Neural cell (in vitro differentiated cells): ENCODE results near the gene NPAS3. TPM values are rescaled to one million over a fixed set of nuclear protein-coding genes. Genes with fewer than 3 reads are reported as not detected.

ENCODE experiments used
- H2AFZ ChIP-seq: fragments of 200-600, 300-800 bp; sonication (generic), shearing (Covaris generic); 2 replicates; pipeline ENCODE4 v1.6.0; 2014; ENCODE audit warnings: low read depth, mild to moderate bottlenecking, antibody characterized with exemption, low read length, moderate library complexity
- H3F3A ChIP-seq: fragments of 200-600 bp; shearing (Covaris generic); 2 replicates; pipeline ENCODE4 v1.6.1; 2016; ENCODE audit warnings: mild to moderate bottlenecking, moderate library complexity, mixed read lengths, antibody characterized with exemption, low read length; ENCODE audit not compliant: insufficient read depth, poor library complexity, severe bottlenecking
- H3K27ac ChIP-seq: fragments of 200-600, 300-800 bp; sonication (generic), shearing (Covaris generic); 2 replicates; pipeline ENCODE4 v1.5.1; 2014; ENCODE audit warnings: mild to moderate bottlenecking, low read length, moderate library complexity
- H3K27me3 ChIP-seq: fragments of 300-800, 200-600 bp; sonication (generic), shearing (Covaris generic); 2 replicates; pipeline ENCODE4 v1.6.0; 2014; ENCODE audit warnings: mild to moderate bottlenecking, low read depth, low read length, moderate library complexity; ENCODE audit not compliant: insufficient read depth
- H3K36me3 ChIP-seq: fragments of 300-800, 200-600 bp; sonication (generic), shearing (Covaris generic); 2 replicates; pipeline ENCODE4 v1.5.1; 2014; ENCODE audit warnings: mild to moderate bottlenecking, antibody characterized with exemption, low read length, moderate library complexity; ENCODE audit not compliant: insufficient read depth
- H3K4me2 ChIP-seq: fragments of 300-800, 200-600 bp; sonication (generic), shearing (Covaris generic); 2 replicates; pipeline ENCODE4 v1.6.0; 2014; ENCODE audit warnings: mild to moderate bottlenecking, low read length
- H3K4me3 ChIP-seq: fragments of 300-800, 200-600 bp; sonication (generic), shearing (Covaris generic); 2 replicates; pipeline ENCODE4 v1.5.1; 2014; ENCODE audit warnings: mild to moderate bottlenecking, low read length, moderate library complexity
- H3K79me2 ChIP-seq: fragments of 200-600 bp; shearing (Covaris generic); replicated peaks from 2 replicates; pipeline ENCODE4 v1.6.0; 2014; ENCODE audit warnings: mild to moderate bottlenecking, low read length, moderate library complexity; ENCODE audit not compliant: insufficient read depth
- H3K9ac ChIP-seq: fragments of 300-800, 200-600 bp; sonication (generic), shearing (Covaris generic); 2 replicates; pipeline ENCODE4 v1.6.1; 2016; ENCODE audit warnings: mild to moderate bottlenecking, low read length, mixed read lengths
- H3K9me2 ChIP-seq: fragments of 200-600 bp; shearing (Covaris generic); 2 replicates; pipeline ENCODE4 v1.6.1; 2016; ENCODE audit warnings: mild to moderate bottlenecking, low read length, mixed read lengths; ENCODE audit not compliant: insufficient read depth
- H3K9me3 ChIP-seq: fragments of 200-600, 300-800 bp; sonication (generic), shearing (Covaris generic); 2 replicates; pipeline ENCODE4 v1.6.1; 2016; ENCODE audit warnings: mild to moderate bottlenecking, mixed run types, low read length, moderate library complexity, mixed read lengths
- H4K20me1 ChIP-seq: fragments of 200-600 bp; shearing (Covaris generic); 2 replicates; pipeline ENCODE4 v1.6.1; 2016; ENCODE audit warnings: mild to moderate bottlenecking, mixed run types; ENCODE audit not compliant: insufficient read depth
- EP300 ChIP-seq: fragments of 450-650 bp; conservative IDR thresholded peaks from 2 replicates; pipeline ENCODE4 v1.6.1; 2014; ENCODE audit warnings: antibody characterized with exemption, mild to moderate bottlenecking, moderate library complexity; ENCODE audit not compliant: poor library complexity, severe bottlenecking
- EZH2 ChIP-seq: fragments of 200-600, 300-800 bp; shearing (Covaris generic), sonication (generic); IDR thresholded peaks from 2 replicates; pipeline ENCODE4 v1.6.1; 2014; ENCODE audit warnings: antibody characterized with exemption, low read length, borderline replicate concordance, mild to moderate bottlenecking; ENCODE audit not compliant: insufficient read depth, poor library complexity, severe bottlenecking
- MXI1 ChIP-seq: fragments of 450-650 bp; conservative IDR thresholded peaks from 2 replicates; pipeline ENCODE4 v1.6.1; 2014; ENCODE audit warnings: antibody characterized with exemption, mild to moderate bottlenecking; ENCODE audit not compliant: poor library complexity, severe bottlenecking
- POLR2AphosphoS5 ChIP-seq: IDR thresholded peaks from 2 replicates; pipeline ENCODE4 v1.6.1; 2012
- RAD21 ChIP-seq: fragments of 450-650 bp; conservative IDR thresholded peaks from 2 replicates; pipeline ENCODE4 v1.6.1; 2014; ENCODE audit warnings: antibody characterized with exemption, mild to moderate bottlenecking, moderate library complexity
- SMC3 ChIP-seq: fragments of 450-650 bp; conservative IDR thresholded peaks from 2 replicates; pipeline ENCODE4 v1.6.1; 2014; ENCODE audit warnings: antibody characterized with exemption, mild to moderate bottlenecking, moderate library complexity; ENCODE audit not compliant: poor library complexity
- TAF1 ChIP-seq: IDR thresholded peaks from 2 replicates; pipeline ENCODE4 v1.6.1; 2012; ENCODE audit warnings: low read depth
- polyA plus RNA-seq: library from polyadenylated mRNA; depleted of rRNA; stranded (reverse); fragments of >200 nt; gene quantifications from 2 replicates; pipeline ENCODE4 v1.2.3, GENCODE V29; 2014
- TF ChIP-seq, protein P1 (sequence below): IDR thresholded peaks from 2 replicates; pipeline ENCODE4 v1.6.1; 2012; ENCODE audit warnings: borderline replicate concordance
- TF ChIP-seq, protein P2 (sequence below): fragments of 450-650 bp; IDR thresholded peaks from 2 replicates; pipeline ENCODE4 v1.5.1; 2014; ENCODE audit warnings: antibody characterized with exemption, mild to moderate bottlenecking, moderate library complexity; ENCODE audit not compliant: poor library complexity, severe bottlenecking

NPAS3 gene
- polyA plus RNA-seq, 1 donor from 2014 or later, result 1.3 TPM

DNA sequence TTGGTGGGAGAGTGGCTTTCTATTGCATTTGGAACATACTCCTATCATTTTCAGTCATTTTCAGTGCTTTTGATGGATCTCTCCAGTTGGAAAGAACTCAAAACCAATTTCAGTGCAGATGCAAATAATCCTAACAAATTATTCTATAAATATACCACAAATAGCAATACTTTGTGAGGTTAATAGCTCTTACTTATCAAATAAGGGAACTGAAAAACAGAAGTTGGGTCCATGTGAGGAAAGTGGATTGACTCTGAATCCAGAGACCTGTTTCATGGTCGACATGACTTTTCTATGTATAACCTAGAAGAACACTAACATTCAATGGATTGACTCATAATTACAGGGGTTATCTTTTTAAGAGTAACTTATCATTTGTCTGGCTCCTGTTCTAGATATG is 763.6 kb downstream of the NPAS3 start:
- Histone ChIP-seq H3F3A (no peaks in the 10 kb centered on the region), H3K4me3 (no peak overlapping the region), H3K4me2 (no peak overlapping the region), H4K20me1 (no peaks in the 10 kb centered on the region), H3K27ac (no peak overlapping the region), H3K79me2 (no peaks in the 10 kb centered on the region), H3K9me3 (no peaks in the 10 kb centered on the region), H3K27me3 (no peaks in the 10 kb centered on the region), H3K9ac (no peak overlapping the region), H2AFZ (no peak overlapping the region), H3K36me3 (no peaks in the 10 kb centered on the region), H3K9me2 (no peaks in the 10 kb centered on the region)
- TF ChIP-seq EZH2 (no peak), TAF1 (no peak), SMC3 (no peak), MXI1 (no peak), RAD21 (no peak), EP300 (no peak), POLR2AphosphoS5 (no peak)
- TF ChIP-seq, protein P1, sequence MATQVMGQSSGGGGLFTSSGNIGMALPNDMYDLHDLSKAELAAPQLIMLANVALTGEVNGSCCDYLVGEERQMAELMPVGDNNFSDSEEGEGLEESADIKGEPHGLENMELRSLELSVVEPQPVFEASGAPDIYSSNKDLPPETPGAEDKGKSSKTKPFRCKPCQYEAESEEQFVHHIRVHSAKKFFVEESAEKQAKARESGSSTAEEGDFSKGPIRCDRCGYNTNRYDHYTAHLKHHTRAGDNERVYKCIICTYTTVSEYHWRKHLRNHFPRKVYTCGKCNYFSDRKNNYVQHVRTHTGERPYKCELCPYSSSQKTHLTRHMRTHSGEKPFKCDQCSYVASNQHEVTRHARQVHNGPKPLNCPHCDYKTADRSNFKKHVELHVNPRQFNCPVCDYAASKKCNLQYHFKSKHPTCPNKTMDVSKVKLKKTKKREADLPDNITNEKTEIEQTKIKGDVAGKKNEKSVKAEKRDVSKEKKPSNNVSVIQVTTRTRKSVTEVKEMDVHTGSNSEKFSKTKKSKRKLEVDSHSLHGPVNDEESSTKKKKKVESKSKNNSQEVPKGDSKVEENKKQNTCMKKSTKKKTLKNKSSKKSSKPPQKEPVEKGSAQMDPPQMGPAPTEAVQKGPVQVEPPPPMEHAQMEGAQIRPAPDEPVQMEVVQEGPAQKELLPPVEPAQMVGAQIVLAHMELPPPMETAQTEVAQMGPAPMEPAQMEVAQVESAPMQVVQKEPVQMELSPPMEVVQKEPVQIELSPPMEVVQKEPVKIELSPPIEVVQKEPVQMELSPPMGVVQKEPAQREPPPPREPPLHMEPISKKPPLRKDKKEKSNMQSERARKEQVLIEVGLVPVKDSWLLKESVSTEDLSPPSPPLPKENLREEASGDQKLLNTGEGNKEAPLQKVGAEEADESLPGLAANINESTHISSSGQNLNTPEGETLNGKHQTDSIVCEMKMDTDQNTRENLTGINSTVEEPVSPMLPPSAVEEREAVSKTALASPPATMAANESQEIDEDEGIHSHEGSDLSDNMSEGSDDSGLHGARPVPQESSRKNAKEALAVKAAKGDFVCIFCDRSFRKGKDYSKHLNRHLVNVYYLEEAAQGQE, result no peak
- TF ChIP-seq, protein P2, sequence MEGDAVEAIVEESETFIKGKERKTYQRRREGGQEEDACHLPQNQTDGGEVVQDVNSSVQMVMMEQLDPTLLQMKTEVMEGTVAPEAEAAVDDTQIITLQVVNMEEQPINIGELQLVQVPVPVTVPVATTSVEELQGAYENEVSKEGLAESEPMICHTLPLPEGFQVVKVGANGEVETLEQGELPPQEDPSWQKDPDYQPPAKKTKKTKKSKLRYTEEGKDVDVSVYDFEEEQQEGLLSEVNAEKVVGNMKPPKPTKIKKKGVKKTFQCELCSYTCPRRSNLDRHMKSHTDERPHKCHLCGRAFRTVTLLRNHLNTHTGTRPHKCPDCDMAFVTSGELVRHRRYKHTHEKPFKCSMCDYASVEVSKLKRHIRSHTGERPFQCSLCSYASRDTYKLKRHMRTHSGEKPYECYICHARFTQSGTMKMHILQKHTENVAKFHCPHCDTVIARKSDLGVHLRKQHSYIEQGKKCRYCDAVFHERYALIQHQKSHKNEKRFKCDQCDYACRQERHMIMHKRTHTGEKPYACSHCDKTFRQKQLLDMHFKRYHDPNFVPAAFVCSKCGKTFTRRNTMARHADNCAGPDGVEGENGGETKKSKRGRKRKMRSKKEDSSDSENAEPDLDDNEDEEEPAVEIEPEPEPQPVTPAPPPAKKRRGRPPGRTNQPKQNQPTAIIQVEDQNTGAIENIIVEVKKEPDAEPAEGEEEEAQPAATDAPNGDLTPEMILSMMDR, result no peak

GRCh38 chr14:33704481-33704880 is 765.8 kb downstream of the NPAS3 start:
- Histone ChIP-seq H3K36me3 (no peaks in the 10 kb centered on the region), H3K79me2 (no peaks in the 10 kb centered on the region), H3K9me3 (no peaks in the 10 kb centered on the region), H3K9me2 (no peaks in the 10 kb centered on the region), H3K27me3 (no peaks in the 10 kb centered on the region), H2AFZ (no peak overlapping the region), H3K4me3 (no peak overlapping the region), H3K9ac (no peak overlapping the region), H3F3A (no peaks in the 10 kb centered on the region), H3K4me2 (no peak overlapping the region), H3K27ac (no peak overlapping the region), H4K20me1 (no peaks in the 10 kb centered on the region)
- TF ChIP-seq, protein P1, result no peak
- TF ChIP-seq RAD21, result no peak
- TF ChIP-seq, protein P2, result no peak
- no peak for TF ChIP-seq SMC3
- TF ChIP-seq EP300, result no peak
- no peak for TF ChIP-seq MXI1
- TF ChIP-seq EZH2, result no peak
- TF ChIP-seq TAF1, result no peak
- TF ChIP-seq POLR2AphosphoS5, result no peak
